ENCODE results near the gene GSN. TPM values are rescaled to one million over a fixed set of nuclear protein-coding genes. Genes with fewer than 3 reads are reported as not detected.
"Not testable (repeated sequence)": the region's sequence is repeated elsewhere in the genome, so short reads cannot be mapped to it uniquely, and the experiment has no call there.

Gene GSN
- total RNA-seq, 1 donor: 254 TPM

DNA sequence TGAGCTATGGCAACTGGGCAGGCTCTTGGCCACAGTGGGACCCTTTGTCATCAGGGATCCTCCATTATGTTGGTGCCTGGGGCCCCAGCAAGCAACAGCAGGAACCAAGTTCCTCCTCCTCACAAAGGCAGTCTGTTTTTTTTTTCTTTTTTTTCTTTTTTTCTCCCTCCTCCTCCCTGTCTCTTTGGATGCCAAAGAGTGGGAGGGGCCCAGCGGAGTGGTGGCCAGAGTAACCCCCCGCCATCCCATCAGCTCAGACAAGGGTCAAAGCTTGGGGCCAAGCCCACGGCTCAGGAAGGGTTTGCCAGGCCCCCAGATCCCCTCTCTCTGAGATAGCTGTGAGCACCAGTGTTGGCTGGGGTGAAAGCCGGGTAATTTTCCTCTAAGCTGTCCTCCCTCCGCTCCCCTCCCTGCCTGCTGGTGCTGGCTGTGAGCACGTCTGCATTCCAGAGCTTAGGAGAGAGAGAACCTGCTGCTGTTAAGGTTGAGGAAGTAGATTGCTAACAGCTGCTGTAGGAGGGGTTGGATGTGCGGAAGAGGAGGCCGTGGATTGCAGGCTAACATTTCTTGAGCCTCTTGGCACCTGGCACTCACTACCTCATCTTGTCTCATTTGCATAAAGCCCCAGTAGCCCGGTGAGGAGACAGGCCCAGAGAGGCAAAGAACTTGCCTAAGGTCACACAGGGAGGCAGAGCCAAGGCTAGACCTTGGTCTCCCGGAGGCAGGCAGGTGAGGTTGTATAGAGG is 21.2 kb downstream of the GSN start:
- no peak overlapping the region for H3K4me3 ChIP-seq (ENCODE audit: low read depth, low read length)
- peak; percentile 89 for DNase-seq (ENCODE audit: low read depth)
- TF ChIP-seq, protein P1, sequence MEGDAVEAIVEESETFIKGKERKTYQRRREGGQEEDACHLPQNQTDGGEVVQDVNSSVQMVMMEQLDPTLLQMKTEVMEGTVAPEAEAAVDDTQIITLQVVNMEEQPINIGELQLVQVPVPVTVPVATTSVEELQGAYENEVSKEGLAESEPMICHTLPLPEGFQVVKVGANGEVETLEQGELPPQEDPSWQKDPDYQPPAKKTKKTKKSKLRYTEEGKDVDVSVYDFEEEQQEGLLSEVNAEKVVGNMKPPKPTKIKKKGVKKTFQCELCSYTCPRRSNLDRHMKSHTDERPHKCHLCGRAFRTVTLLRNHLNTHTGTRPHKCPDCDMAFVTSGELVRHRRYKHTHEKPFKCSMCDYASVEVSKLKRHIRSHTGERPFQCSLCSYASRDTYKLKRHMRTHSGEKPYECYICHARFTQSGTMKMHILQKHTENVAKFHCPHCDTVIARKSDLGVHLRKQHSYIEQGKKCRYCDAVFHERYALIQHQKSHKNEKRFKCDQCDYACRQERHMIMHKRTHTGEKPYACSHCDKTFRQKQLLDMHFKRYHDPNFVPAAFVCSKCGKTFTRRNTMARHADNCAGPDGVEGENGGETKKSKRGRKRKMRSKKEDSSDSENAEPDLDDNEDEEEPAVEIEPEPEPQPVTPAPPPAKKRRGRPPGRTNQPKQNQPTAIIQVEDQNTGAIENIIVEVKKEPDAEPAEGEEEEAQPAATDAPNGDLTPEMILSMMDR (IDR thresholded peaks at IDR 0.05; ENCODE audit: insufficient read depth, low read depth, low read length): no peak

DNA sequence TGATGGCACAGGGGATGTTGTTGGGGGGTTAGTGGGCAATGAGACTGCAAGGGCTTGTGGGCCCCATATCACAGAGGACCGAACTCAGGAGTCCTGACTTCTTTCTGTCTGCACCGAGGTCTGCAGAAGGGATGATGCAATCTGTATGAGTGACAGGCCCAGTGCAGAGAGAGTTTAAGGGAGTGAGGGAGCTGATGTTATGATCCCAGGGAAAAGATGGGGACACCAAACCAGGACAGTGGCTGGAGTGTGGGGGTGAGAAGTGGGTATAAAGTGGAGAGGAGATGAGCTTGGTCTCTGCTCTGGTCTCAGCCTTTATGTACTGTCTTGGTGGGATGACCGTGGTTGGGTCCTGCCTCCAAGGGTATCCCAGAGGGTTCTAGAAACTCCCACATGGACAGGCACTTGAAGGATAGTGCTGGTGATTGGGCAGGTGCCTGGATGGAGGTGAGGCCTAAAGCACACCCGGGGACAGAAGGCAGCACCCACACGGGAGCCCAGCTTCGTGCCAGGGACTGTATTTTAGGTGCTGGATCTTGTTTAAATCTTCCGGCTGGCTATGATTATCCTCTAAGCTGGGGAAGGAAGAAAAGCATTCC is 21.9 kb downstream of the GSN start:
- H3K4me3 ChIP-seq (ENCODE audit: low read depth, low read length): no peak overlapping the region
- DNase-seq (ENCODE audit: low read depth): no peak

DNA sequence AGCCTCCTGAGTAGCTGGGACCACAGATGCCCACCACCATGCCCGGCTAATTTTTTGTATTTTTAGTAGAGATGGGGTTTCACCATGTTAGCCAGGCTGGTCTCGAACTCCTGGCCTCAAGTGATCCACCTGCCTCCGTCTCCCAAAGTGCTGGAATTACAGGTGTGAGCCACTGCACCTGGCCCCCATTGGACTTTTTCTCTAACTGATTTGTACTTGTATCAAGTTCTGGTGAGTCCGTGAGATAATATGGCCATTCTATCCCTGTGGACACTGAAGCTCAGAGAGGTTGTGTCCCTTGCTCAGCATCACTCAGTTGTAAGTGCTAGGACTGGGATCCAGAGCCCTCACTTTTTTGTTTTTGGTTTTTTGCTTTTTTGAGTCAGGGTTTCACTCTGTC is 23.6 kb downstream of the GSN start:
- H3K4me3 ChIP-seq (ENCODE audit: low read depth, low read length); DNase-seq (ENCODE audit: low read depth): not testable (repeated sequence)

More for the DNA sequence above, 21.9 kb downstream of the GSN start:
- TF ChIP-seq, protein P1 (IDR thresholded peaks at IDR 0.05; ENCODE audit: insufficient read depth, low read depth, low read length): no peak

DNA sequence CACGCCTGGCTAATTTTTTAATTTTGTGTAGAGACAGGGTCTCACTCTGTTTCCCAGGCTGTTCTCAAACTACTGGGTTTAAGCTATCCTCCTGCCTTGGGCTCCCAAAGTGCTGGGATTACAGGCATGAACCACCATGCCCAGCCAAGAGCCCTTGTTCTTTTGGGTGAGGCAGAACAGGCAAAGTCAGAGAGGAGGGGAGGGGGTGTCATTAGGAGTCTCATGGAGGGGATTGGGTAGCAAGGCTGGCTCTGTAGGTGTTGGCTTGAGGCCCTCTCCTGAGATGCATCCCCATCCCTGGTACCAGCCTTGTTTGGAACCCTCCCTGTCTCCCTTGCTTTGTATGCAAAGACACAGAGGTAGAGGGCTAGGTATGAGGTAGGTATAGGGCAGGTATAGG is 24.1 kb downstream of the GSN start:
- TF ChIP-seq, protein P1 (IDR thresholded peaks at IDR 0.05; ENCODE audit: insufficient read depth, low read depth, low read length): no peak
- no peak overlapping the region for H3K4me3 ChIP-seq (ENCODE audit: low read depth, low read length)
- DNase-seq (ENCODE audit: low read depth): no peak

DNA sequence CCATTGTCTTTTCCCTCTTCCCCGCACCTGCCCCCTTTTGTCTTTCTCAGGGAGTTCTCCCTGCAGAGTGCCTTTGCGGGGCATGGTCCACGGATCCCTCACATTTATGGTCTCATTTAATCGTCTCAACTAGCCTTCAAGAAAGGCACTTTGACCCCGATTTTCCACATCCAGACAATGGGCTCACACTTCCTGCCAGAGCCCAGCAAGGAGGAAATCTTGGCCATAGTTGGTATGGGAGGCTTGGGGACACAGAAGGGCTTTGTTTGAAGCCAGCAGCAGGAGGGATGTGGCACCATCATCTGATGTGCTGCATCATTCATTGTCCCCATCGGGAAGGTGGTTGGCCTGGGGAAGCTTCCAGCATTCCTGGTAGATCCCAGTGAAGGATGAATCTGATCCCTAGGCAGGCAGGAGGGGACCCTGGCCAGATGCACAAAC is 24.9 kb downstream of the GSN start:
- TF ChIP-seq, protein P1 (IDR thresholded peaks at IDR 0.05; ENCODE audit: insufficient read depth, low read depth, low read length): no peak
- no peak overlapping the region for H3K4me3 ChIP-seq (ENCODE audit: low read depth, low read length)
- no peak for DNase-seq (ENCODE audit: low read depth)

DNA sequence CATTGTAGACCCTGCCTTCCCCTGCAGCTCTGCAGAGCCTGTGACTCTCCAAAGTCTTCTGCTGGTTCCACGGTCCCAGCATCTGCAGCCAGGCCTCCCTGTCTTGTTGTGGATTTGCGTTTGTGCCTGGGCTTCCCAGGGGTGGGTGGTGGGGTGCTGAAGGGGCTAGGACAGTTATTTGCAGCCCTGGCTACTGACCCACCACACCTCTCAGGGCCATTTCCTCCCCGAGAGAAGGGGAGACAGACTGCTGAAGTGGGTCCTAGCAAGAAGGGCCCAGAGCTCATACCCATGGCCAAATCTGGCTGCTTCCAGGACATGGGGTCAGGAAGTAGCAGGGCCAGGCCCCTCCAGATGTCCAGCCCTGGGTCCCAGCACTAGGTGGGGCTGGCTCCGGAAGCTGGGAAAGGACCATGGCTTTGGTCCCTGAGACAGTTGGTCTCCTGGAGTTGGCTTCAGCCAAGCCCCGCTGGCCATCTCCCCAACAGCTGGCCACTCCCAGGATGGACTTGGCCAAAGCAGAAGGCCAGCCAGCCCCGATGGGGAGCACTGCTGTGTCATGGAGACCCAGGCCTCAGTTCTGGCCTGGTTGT is 26.3 kb downstream of the GSN start:
- no peak overlapping the region for H3K4me3 ChIP-seq (ENCODE audit: low read depth, low read length)
- TF ChIP-seq, protein P1 (IDR thresholded peaks at IDR 0.05; ENCODE audit: insufficient read depth, low read depth, low read length): no peak
- DNase-seq (ENCODE audit: low read depth): no peak

DNA sequence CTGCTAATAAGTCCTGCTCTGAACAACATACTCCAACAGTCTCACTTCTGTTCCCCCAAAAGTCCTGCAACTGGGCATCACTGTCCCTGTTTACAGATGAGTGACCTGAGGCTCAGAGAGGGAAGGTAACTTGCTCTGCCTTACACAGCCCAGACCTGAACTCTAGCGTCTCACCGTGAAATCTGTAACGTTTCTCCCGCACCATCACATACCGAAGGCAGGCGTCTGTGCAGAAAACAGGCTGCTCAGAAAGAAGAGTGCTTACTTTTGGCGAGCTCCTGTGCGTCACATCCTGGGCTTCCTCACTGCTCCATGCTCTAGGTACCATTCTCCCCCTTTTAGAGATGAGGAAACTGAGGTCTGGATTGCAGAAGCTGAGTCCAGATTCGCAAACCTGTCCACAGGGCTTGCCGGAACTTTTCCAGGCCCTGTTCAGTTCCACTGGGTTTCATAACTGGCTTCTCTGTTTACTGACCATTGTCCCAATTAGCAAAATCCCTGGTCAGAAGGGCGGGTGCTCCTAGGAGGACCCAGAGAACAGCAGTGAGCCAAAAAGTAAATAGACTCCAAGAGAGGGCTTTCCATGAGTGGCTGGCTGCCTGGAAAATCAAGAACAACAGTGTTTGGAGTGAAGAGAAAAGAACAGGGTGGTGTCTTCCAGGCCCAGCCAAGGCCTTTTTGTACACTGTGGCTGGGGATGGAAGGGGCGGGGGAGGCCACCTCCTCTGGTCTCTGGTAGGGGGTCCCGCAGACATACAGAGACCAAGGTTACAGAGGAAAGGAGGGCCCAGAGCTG is 27.1 kb downstream of the GSN start:
- DNase-seq (ENCODE audit: low read depth): no peak
- TF ChIP-seq, protein P1 (IDR thresholded peaks at IDR 0.05; ENCODE audit: insufficient read depth, low read depth, low read length): no peak
- no peak overlapping the region for H3K4me3 ChIP-seq (ENCODE audit: low read depth, low read length)

Data from fibroblast of villous mesenchyme (primary cell).